Prostate gland (tissue), 2 donors: ENCODE data around the gene FGF8. TPM values are rescaled to one million over a fixed set of nuclear protein-coding genes. Genes with fewer than 3 reads are reported as not detected.

Experiments
- DNase-seq: peaks from one replicate; pipeline ENCODE4 v3.0.0-alpha.2; 2019; ENCODE audit warnings: low spot score
- H3K27ac ChIP-seq, 2 donors: fragments of 200-600 bp; sonication (generic); 2 replicates each; pipeline ENCODE4 v1.5.1; 2017 to 2019
- H3K27me3 ChIP-seq: fragments of 200-600 bp; sonication (generic); replicated peaks from 2 replicates; pipeline ENCODE4 v1.5.1; 2019; ENCODE audit not compliant: insufficient read depth
- H3K36me3 ChIP-seq, 2 donors: fragments of 200-600 bp; sonication (generic); 1 replicate in 1 of 2; 2 replicates in 1 of 2; pipeline versions ENCODE4 v1.5.1 to v1.8.1; 2017 to 2019
- H3K4me1 ChIP-seq: fragments of 200-600 bp; sonication (generic); replicated peaks from 2 replicates; pipeline ENCODE4 v1.5.1; 2019
- H3K4me3 ChIP-seq, 2 donors: fragments of 200-600 bp; sonication (generic); 2 replicates each; pipeline ENCODE4 v1.5.1; 2017 to 2019
- H3K9me3 ChIP-seq: fragments of 200-600 bp; sonication (generic); 2 replicates; pipeline ENCODE4 v1.5.1; 2017
- CTCF ChIP-seq, 4 experiments: fragments of 200-600 bp in 2 of 4; fragments of 450-650 bp in 2 of 4; sonication (generic) in 2 of 4; IDR thresholded peaks; 1 replicate in 3 of 4; 2 replicates in 1 of 4; pipeline ENCODE4 v1.5.1; 2016 to 2019; ENCODE audit warnings: antibody characterized with exemption in 4 of 4, mild to moderate bottlenecking in 2 of 4, moderate library complexity in 2 of 4
- POLR2A ChIP-seq: fragments of 450-650 bp; IDR thresholded peaks from one replicate; pipeline ENCODE4 v1.6.1; 2016; ENCODE audit warnings: antibody characterized with exemption, mild to moderate bottlenecking
- POLR2AphosphoS5 ChIP-seq: sonication (generic); formaldehyde crosslinking; IDR thresholded peaks from one replicate; pipeline ENCODE4 v1.6.1; 2017; ENCODE audit warnings: antibody characterized with exemption
- WGBS: methylation state at CpG from one replicate; pipeline ENCODE4 v1.1.5; 2018; 5-methylcytosine and 5-hydroxymethylcytosine counted together
- intact Hi-C: fragments of 100-400 bp; cut with DNase I; formaldehyde crosslinking; loops from one replicate; pipeline ENCODE4 v1.14.2; 2022
- total RNA-seq, 2 donors: library from RNA; depleted of rRNA; stranded (reverse); fragments of >200 nt; gene quantifications; one replicate each; pipeline ENCODE4 v1.1.0, GENCODE V29; 2016

FGF8 gene
- total RNA-seq, 2 donors from 2014 or later: 1.2 TPM; not detected in 1

GRCh38 chr10:101780187-101780817 is 4.4 kb upstream of the FGF8 start:
- DNase-seq: no peak
- Histone ChIP-seq H3K4me3 (peak overlapping the region in 1 of 2 donors; percentile 25), H3K27ac (no peak overlapping the region), H3K27me3 (peaks cover 3% of the 10 kb centered on the region), H3K36me3 (no peaks in the 10 kb centered on the region), H3K4me1 (peaks cover 7% of the 10 kb centered on the region), H3K9me3 (no peaks in the 10 kb centered on the region)
- WGBS: 32% methylated on average over 17 of the region's 17 CpGs
- intact Hi-C loops: loop anchor here (5.0 kb wide), 3 partner anchors 37 to 568 kb away; partner anchors contain the start of gene OGA
- TF ChIP-seq POLR2A (no peak), CTCF (IDR thresholded peaks at IDR 0.05) (no peak), POLR2AphosphoS5 (no peak)

GRCh38 chr10:101779544-101780186 is 3.8 kb upstream of the FGF8 start:
- 4% methylated on average over 24 of the region's 51 CpGs for WGBS
- Histone ChIP-seq H3K4me1 (peaks cover 8% of the 10 kb centered on the region), H3K27me3 (peaks cover 3% of the 10 kb centered on the region), H3K4me3 (peak overlapping the region; percentile 10 to 25), H3K27ac (no peak overlapping the region), H3K36me3 (no peaks in the 10 kb centered on the region), H3K9me3 (no peaks in the 10 kb centered on the region)
- intact Hi-C loops: loop anchor here (5.0 kb wide), 3 partner anchors 38 to 567 kb away; partner anchors contain the start of gene OGA
- TF ChIP-seq POLR2AphosphoS5 (no peak), CTCF (IDR thresholded peaks at IDR 0.05) (peak; percentile 52 to 83 (median 72)), POLR2A (no peak)
- DNase-seq: peak; percentile 74

GRCh38 chr10:101778781-101779543 is 3.0 kb upstream of the FGF8 start:
- H3K4me3 ChIP-seq: peak overlapping the region; percentile 10 to 25
- intact Hi-C loops: no loop called here

GRCh38 chr10:101778151-101778780 is 2.4 kb upstream of the FGF8 start:
- Histone ChIP-seq H3K36me3 (no peaks in the 10 kb centered on the region), H3K9me3 (no peaks in the 10 kb centered on the region), H3K27ac (no peak overlapping the region), H3K4me3 (no peak overlapping the region), H3K27me3 (peaks cover 3% of the 10 kb centered on the region), H3K4me1 (peaks cover 8% of the 10 kb centered on the region)
- DNase-seq: no peak
- 67% methylated on average over 12 of the region's 12 CpGs for WGBS
- intact Hi-C loops: no loop called here
- no peak for TF ChIP-seq POLR2A
- no peak for TF ChIP-seq POLR2AphosphoS5
- TF ChIP-seq CTCF (IDR thresholded peaks at IDR 0.05): no peak

More at GRCh38 chr10:101778781-101779543, 3.0 kb upstream of the FGF8 start:
- no peaks in the 10 kb centered on the region for H3K36me3 ChIP-seq
- peaks cover 3% of the 10 kb centered on the region for H3K27me3 ChIP-seq
- peaks cover 8% of the 10 kb centered on the region for H3K4me1 ChIP-seq
- WGBS: 13% methylated on average over 58 of the region's 58 CpGs
- no peak for TF ChIP-seq POLR2A
- TF ChIP-seq CTCF (IDR thresholded peaks at IDR 0.05): no peak
- TF ChIP-seq POLR2AphosphoS5: no peak
- H3K27ac ChIP-seq: no peak overlapping the region
- no peak for DNase-seq
- no peaks in the 10 kb centered on the region for H3K9me3 ChIP-seq
